HFFc6 (cell line): ENCODE results near the gene PER1. TPM values are rescaled to one million over a fixed set of nuclear protein-coding genes. Genes with fewer than 3 reads are reported as not detected.
A peak's percentile ranks its signal among the peaks of the same experiment; 100 is the strongest.

Source experiments
- DNase-seq: peaks from one replicate; pipeline ENCODE4 v3.0.0-alpha.2; 2018
- H3K27ac Mint-ChIP-seq: 2 replicates; pipeline ENCODE4 v1.8.0; 2020; ENCODE audit warnings: mild to moderate bottlenecking, mixed read lengths
- H3K27me3 Mint-ChIP-seq: 2 replicates; pipeline ENCODE4 v1.8.0; 2021; ENCODE audit warnings: mild to moderate bottlenecking, moderate library complexity, mixed read lengths; ENCODE audit not compliant: insufficient read depth
- H3K36me3 Mint-ChIP-seq: 2 replicates; pipeline ENCODE4 v1.8.0; 2021; ENCODE audit warnings: low read depth, mixed read lengths
- H3K4me1 Mint-ChIP-seq: 2 replicates; pipeline ENCODE4 v1.8.0; 2020; ENCODE audit warnings: low read depth, mixed read lengths
- H3K4me3 Mint-ChIP-seq: 2 replicates; pipeline ENCODE4 v1.8.0; 2020; ENCODE audit warnings: mild to moderate bottlenecking, moderate library complexity, mixed read lengths
- H3K9me3 Mint-ChIP-seq: 2 replicates; pipeline ENCODE4 v1.8.0; 2020; ENCODE audit warnings: mild to moderate bottlenecking, mixed read lengths
- total RNA-seq, 6 experiments: library from RNA; stranded (reverse); fragmentation: NEBNext Ultra II Directional; extraction: Animal tissue kit (Norgen Biotek cat#: 25700); gene quantifications; 2 replicates in 1 of 6; 3 replicates in 5 of 6; pipeline ENCODE4 v1.2.3, GENCODE V29; 2021
- TF ChIP-seq, protein P1 (sequence below): fragments of 200-600 bp; sonication (generic); IDR thresholded peaks from 2 replicates; pipeline ENCODE4 v1.5.0; 2021; ENCODE audit warnings: antibody characterized with exemption, mild to moderate bottlenecking

The PER1 gene
- total RNA-seq, 6 experiments from 2014 or later, result 18.9 to 31.8 (median 26.9) TPM

- Mint-ChIP-seq H3K27ac (no peak overlapping the region), H3K27me3 (peaks cover 24% of the 10 kb centered on the region), H3K9me3 (no peaks in the 10 kb centered on the region), H3K4me1 (no peaks in the 10 kb centered on the region), H3K36me3 (peaks cover 6% of the 10 kb centered on the region; the same call in 1 of the 2 replicates), H3K4me3 (no peak overlapping the region; the same call in 1 of the 2 replicates)
- TF ChIP-seq, protein P1, sequence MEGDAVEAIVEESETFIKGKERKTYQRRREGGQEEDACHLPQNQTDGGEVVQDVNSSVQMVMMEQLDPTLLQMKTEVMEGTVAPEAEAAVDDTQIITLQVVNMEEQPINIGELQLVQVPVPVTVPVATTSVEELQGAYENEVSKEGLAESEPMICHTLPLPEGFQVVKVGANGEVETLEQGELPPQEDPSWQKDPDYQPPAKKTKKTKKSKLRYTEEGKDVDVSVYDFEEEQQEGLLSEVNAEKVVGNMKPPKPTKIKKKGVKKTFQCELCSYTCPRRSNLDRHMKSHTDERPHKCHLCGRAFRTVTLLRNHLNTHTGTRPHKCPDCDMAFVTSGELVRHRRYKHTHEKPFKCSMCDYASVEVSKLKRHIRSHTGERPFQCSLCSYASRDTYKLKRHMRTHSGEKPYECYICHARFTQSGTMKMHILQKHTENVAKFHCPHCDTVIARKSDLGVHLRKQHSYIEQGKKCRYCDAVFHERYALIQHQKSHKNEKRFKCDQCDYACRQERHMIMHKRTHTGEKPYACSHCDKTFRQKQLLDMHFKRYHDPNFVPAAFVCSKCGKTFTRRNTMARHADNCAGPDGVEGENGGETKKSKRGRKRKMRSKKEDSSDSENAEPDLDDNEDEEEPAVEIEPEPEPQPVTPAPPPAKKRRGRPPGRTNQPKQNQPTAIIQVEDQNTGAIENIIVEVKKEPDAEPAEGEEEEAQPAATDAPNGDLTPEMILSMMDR, result no peak
- DNase-seq, result no peak
These were observed 11.2 kb downstream of the PER1 start for GRCh38 chr17:8141045-8141444.

DNA sequence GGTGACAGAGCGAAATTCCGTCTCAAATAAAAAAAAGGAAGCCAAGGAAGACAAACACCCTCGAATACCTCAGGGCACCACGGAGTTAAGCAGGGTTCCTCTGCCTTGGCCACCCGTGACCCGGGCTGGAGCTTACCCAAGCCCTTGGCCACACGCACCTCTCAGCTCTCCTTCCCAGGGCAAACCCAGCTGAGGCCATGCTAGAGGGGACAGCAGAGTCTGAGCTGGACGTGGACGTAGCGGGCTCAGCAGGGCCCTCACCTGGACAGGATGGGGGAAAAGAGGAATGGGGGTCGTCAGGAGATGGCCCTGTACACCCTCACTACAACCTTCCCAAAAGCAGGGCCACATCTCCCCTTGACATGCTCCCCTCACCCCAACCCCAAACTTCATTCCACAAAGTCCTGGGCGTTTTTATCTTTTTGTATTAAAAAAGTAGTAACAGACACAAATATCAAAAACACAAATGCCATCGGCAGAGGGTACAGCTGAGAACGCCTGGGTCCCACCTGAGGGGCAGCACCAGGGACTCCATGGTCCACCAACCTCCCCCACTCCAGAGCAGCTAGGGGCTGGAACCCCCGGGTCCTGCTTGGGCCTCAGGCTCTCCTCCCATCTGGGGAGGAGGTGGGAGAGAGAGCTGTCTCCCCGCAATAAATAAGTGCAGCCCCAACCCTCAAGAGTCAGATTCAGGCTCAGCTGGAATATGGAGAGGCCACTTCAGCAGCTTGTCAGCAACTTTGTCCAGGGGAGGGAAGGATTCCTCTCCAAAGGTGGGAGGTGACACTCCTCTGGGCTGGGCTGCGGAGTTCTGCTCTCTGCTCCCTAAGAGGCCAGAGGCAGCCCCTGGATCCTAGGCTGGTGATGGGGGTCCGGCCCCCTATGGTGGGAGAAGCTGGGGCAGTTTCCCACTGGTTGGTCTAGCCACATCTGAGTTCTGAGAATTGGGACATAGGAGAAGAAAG lies 11.9 kb downstream of the PER1 start:
- peaks cover 5% of the 10 kb centered on the region; the same call in 1 of the 2 replicates for H3K36me3 Mint-ChIP-seq
- no peak overlapping the region for H3K4me3 Mint-ChIP-seq
- H3K27ac Mint-ChIP-seq, result no peak overlapping the region
- peaks cover 24% of the 10 kb centered on the region for H3K27me3 Mint-ChIP-seq
- DNase-seq, result no peak
- no peaks in the 10 kb centered on the region for H3K4me1 Mint-ChIP-seq
- no peaks in the 10 kb centered on the region for H3K9me3 Mint-ChIP-seq
- TF ChIP-seq, protein P1, result no peak

- TF ChIP-seq, protein P1, result peak; percentile 94
- peaks cover 2% of the 10 kb centered on the region; the same call in 1 of the 2 replicates for H3K36me3 Mint-ChIP-seq
- H3K4me3 Mint-ChIP-seq, result no peak overlapping the region
- peaks cover 8% of the 10 kb centered on the region for H3K4me1 Mint-ChIP-seq
- peaks cover 12% of the 10 kb centered on the region for H3K27me3 Mint-ChIP-seq
- no peak overlapping the region for H3K27ac Mint-ChIP-seq
- DNase-seq, result peak; percentile 98
- no peaks in the 10 kb centered on the region for H3K9me3 Mint-ChIP-seq
These were observed 13.4 kb downstream of the PER1 start for GRCh38 chr17:8138672-8139371.

DNA sequence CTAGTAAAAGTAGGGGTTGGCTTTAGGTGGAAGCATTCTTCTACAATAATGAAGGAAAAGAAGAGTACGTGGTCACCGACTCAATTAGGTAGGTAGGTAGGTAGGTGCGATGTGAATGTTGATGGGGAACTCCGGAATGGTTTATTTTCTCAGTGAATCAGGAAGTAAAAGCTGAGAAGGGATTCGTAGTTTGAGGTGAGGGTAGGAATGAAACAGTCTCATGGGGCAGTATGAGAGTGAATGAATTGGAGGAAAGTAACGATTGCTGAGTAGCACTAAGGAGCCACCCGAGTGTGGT lies 13.9 kb downstream of the PER1 start:
- H3K27ac Mint-ChIP-seq, result no peak overlapping the region
- no peaks in the 10 kb centered on the region for H3K36me3 Mint-ChIP-seq
- DNase-seq, result no peak
- no peak overlapping the region for H3K4me3 Mint-ChIP-seq
- no peaks in the 10 kb centered on the region for H3K9me3 Mint-ChIP-seq
- H3K4me1 Mint-ChIP-seq, result peaks cover 13% of the 10 kb centered on the region
- TF ChIP-seq, protein P1, result no peak
- H3K27me3 Mint-ChIP-seq, result peaks cover 9% of the 10 kb centered on the region

GRCh38 chr17:8137645-8138373 lies 14.4 kb downstream of the PER1 start:
- Mint-ChIP-seq H3K4me3 (no peak overlapping the region), H3K9me3 (no peaks in the 10 kb centered on the region), H3K36me3 (no peaks in the 10 kb centered on the region), H3K4me1 (peaks cover 18% of the 10 kb centered on the region), H3K27ac (no peak overlapping the region), H3K27me3 (peaks cover 9% of the 10 kb centered on the region)
- DNase-seq, result no peak
- TF ChIP-seq, protein P1, result no peak
